ENCODE results near the gene MPHOSPH6. TPM values are rescaled to one million over a fixed set of nuclear protein-coding genes. Genes with fewer than 3 reads are reported as not detected.

Gene MPHOSPH6
- total and polyA plus RNA-seq, 2 of the 8 experiments (the other 6 are each of a cell fraction or from before 2014, with no cell fraction given), result 19.7 to 32.9 TPM

GRCh38 chr16:82201351-82201750, 31.3 kb upstream of the MPHOSPH6 start:
- Histone ChIP-seq H3K79me1 (ENCODE audit: low read depth, low read length) (no peaks in the 10 kb centered on the region), H2AK5ac (ENCODE audit: low read depth, low read length) (no peak overlapping the region), H3K14ac (ENCODE audit: insufficient read length) (no peak overlapping the region), H4K5ac (ENCODE audit: insufficient read length, low read depth, low read length) (no peak overlapping the region), H2BK20ac (ENCODE audit: low read length) (no peak overlapping the region), H3K23me2 (ENCODE audit: low read depth, low read length) (no peaks in the 10 kb centered on the region), H3K9ac (replicated peaks in 1 of 4; ENCODE audit: extremely low read depth in 1 of 4, low read depth in 3 of 4, low read length in 3 of 4) (no peak overlapping the region), H3K27ac (ENCODE audit: low read depth, low read length) (no peak overlapping the region), H4K8ac (ENCODE audit: extremely low read depth, insufficient read depth, low read length) (no peak overlapping the region), H3K4ac (replicated peaks; ENCODE audit: insufficient read length, low read depth, low read length) (no peak overlapping the region), H2BK5ac (ENCODE audit: low read depth, low read length) (no peak overlapping the region), H2BK12ac (ENCODE audit: low read depth, low read length) (no peak overlapping the region), H3K4me3 (ENCODE audit: extremely low read depth in 1 of 4, insufficient read depth in 2 of 4, low read depth in 3 of 4, low read length in 4 of 4) (no peak overlapping the region), H3K23ac (ENCODE audit: insufficient read length) (no peak overlapping the region), H2AFZ (ENCODE audit: low read length) (no peak overlapping the region), H2BK120ac (replicated peaks; ENCODE audit: low read depth, low read length) (no peak overlapping the region), H4K20me1 (replicated peaks in 1 of 2; ENCODE audit: control insufficient read depth in 1 of 2, insufficient read depth in 2 of 2, low read length in 2 of 2) (no peaks in the 10 kb centered on the region), H3K4me1 (replicated peaks in 1 of 4; ENCODE audit: control insufficient read depth in 3 of 4, insufficient read depth in 4 of 4, low read length in 3 of 4) (no peaks in the 10 kb centered on the region), H3K4me2 (ENCODE audit: insufficient read depth in 1 of 2, low read depth in 2 of 2, low read length in 2 of 2) (no peak overlapping the region), H3K9me3 (ENCODE audit: insufficient read depth in 2 of 2, low read depth in 1 of 2, low read length in 1 of 2) (no peaks in the 10 kb centered on the region), H3K36me3 (ENCODE audit: control insufficient read depth in 2 of 4, insufficient read depth in 4 of 4, low read length in 3 of 4) (no peaks in the 10 kb centered on the region), H4K91ac (replicated peaks; ENCODE audit: insufficient read length, low read length) (no peak overlapping the region), H3K18ac (ENCODE audit: extremely low read depth, low read length) (no peak overlapping the region), H3K27me3 (replicated peaks in 1 of 4; ENCODE audit: control insufficient read depth in 3 of 4, extremely low read depth in 1 of 4, insufficient read depth in 3 of 4, low read length in 3 of 4) (no peaks in the 10 kb centered on the region), H2BK15ac (ENCODE audit: low read length) (no peak overlapping the region), H3K79me2 (ENCODE audit: control insufficient read depth in 1 of 2, insufficient read depth in 2 of 2, low read length in 2 of 2) (no peaks in the 10 kb centered on the region), H3K56ac (replicated peaks; ENCODE audit: insufficient read length, low read depth, low read length) (no peak overlapping the region)
- ChIA-PET CTCF (ENCODE audit: partially characterized antibody) (interaction anchor here (2.1 kb wide), 1 partner anchor 29 kb away, joined by 6 read pairs; no protein-coding TSS in a partner anchor), POLR2A (ENCODE audit: partially characterized antibody) (no interaction called here)
- FAIRE-seq, result no peak
- DNase-seq (ENCODE audit: low read depth in 1 of 2, low spot score in 2 of 2), result no peak
- no peak for TF ChIP-seq YY1 (IDR thresholded peaks at IDR 0.05; ENCODE audit: low read depth, low read length)
- no peak for TF ChIP-seq CBX8 (IDR thresholded peaks at IDR 0.05; ENCODE audit: borderline replicate concordance, low read depth, low read length)
- TF ChIP-seq SP4 (IDR thresholded peaks at IDR 0.05; ENCODE audit: low read length), result no peak
- TF ChIP-seq TAF7 (optimal IDR thresholded peaks at IDR 0.05; ENCODE audit: borderline replicate concordance, low read depth, low read length), result no peak
- TF ChIP-seq EGR1 (IDR thresholded peaks at IDR 0.05; ENCODE audit: borderline replicate concordance, low read depth, low read length), result no peak
- no peak for TF ChIP-seq ASH2L (IDR thresholded peaks at IDR 0.05; ENCODE audit: low read length)
- WGBS, 2 experiments (ENCODE audit: extremely low coverage in 1 of 2, insufficient coverage in 1 of 2, insufficient read length in 1 of 2, insufficient replicate concordance in 2 of 2, low coverage in 1 of 2, low lambda C conversion rate in 2 of 2, missing lambda C conversion rate in 1 of 2), result 85% methylated on average over 2 of the region's 2 CpGs; no CpG with 5 or more reads in 1 of the 2 experiments

All from H1 (cell line).